NCI-H2196 treated with DMSO at 0.1 percent for 48 hours (cell line): ENCODE data around the gene KLHDC9.
A peak's percentile ranks its signal among the peaks of the same experiment; 100 is the strongest.
"Not testable (repeated sequence)": the region's sequence is repeated elsewhere in the genome, so short reads cannot be mapped to it uniquely, and the experiment has no call there.

Source experiments
- DNase-seq: peaks from one replicate; lab custom pipeline; 2025; ENCODE audit not compliant: unreplicated experiment; lab: John Stamatoyannopoulos, UW

Gene KLHDC9

GRCh38 chr1:161092621-161093028 is 5.5 kb upstream of the KLHDC9 start:
- DNase-seq: no peak

DNA sequence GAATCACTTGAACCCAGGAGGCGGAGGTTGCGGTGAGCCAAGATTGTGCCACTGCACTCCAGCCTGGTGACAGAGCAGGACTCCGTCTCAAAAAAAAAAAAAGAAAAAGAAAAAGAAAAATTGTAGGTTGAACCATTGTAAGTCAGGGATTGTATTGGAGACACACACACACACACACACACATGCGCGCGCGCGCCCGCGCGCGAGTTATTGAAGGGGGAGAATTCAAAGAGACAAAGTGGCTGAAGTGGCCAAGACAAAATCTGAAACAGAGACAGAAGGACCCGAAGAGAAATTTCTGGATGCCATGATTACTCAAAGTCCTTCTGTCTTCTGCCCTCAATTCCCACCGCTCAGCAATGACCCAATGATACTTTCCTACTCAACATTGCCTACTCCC is 3.7 kb upstream of the KLHDC9 start:
- DNase-seq: no peak

GRCh38 chr1:161095230-161095629 is 2.9 kb upstream of the KLHDC9 start:
- DNase-seq: no peak

DNA sequence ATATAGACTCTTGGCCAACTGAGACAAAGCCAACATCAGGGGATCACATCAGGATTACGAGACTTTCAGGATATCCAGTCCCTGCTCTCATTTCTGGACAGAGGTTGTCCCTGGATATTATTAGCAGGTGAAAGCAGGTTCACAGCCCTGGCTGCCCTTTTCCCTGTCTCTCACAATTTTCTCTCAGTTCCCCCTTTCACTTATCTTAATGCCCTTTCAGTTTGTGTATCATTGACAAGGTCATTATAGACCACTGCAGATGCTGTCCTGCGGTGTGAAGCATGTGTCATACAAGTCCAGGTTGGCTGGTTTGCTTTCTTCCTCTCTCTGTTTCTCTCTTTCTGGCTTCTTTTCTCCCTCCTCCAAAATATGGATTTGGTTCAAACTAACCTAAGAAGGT is 2.1 kb upstream of the KLHDC9 start:
- DNase-seq: no peak

DNA sequence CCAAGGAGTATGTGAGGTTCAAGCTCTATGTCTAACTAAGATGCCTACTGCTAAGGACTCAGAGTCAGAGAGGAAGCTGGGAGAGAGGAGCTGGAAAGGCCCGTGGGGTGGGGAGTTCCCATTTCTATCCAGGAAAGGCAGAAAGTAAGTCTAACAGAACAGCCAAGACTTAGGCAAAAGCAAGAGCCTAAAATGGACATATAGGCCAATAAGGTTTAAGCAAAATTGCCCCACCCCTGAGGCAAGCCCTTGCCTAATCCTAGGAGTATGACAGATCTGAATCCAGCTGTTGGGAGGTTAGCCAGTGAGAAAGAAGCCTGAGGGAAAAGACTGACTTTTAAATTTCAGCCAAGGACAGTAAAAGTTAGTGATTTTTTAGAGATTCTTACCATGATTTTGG is 1.6 kb upstream of the KLHDC9 start:
- DNase-seq: no peak

GRCh38 chr1:161099090-161099802 is 1.1 kb downstream of the KLHDC9 start:
- DNase-seq: no peak

GRCh38 chr1:161100556-161100955 is 2.4 kb downstream of the KLHDC9 start:
- no peak for DNase-seq

DNA sequence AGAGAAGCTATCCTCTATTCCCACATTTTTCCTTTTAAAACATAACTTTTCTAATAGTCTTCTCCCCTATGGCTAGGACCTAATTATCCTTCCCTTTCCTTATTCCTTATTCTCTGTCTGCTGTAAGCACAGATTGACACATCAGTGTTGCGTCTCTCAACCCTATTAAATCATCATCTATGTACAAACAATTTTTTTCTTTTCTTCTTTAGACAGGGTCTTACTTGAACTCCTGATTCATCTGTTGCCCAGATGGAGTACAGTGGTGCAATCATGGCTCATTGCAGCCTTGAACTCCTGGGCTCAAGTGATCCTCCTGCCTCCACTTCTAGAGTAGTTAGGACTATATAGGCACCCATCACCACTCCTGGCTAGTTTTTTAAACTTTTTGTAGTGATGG is 8.3 kb downstream of the KLHDC9 start:
- DNase-seq: no peak

DNA sequence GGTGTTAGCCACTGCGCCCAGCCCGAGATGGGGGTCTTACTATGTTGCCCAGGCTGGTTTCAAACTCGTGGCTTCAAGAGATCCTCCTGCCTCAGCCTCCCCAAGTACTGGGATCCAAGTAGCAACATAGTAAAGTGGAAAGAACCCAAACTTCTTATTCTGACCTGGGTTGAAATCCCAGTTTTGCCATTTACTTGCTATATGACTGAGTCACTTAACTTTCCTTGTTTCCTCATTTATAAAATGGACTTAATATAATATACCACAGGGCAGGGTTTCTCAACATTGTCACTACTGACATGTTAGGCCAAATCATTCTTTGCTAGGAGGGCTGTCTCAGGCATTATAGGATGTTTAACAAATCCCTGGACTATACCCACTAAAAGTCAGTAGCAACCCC is 13.0 kb downstream of the KLHDC9 start:
- DNase-seq: no peak

- no peak for DNase-seq
Observed at GRCh38 chr1:161111527-161111926, 13.4 kb downstream of the KLHDC9 start.

GRCh38 chr1:161113915-161114314 is 15.8 kb downstream of the KLHDC9 start:
- no peak for DNase-seq

DNA sequence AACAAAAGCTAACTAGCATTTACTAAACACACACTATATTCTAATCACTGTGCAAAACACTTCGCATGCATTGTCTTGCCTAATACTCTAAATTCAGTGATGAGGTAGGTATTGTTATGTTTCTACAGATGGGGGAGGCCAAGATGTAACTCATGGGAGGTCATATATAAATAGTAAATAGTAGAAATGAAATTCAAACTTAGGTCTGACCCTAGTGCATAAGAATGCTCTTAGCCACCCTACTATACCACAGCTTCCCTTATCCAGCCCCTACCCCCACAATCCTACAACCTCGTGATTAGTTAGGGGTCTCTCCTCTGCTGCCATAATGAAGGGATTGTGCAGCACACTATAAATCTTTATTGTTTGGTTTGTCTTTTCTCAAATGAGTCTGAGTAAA is 16.4 kb downstream of the KLHDC9 start:
- DNase-seq: no peak

GRCh38 chr1:161115132-161115711 is 17.1 kb downstream of the KLHDC9 start:
- DNase-seq: no peak

- DNase-seq: not testable (repeated sequence)
Observed at GRCh38 chr1:161115961-161116360, 17.8 kb downstream of the KLHDC9 start.

GRCh38 chr1:161117759-161118581 is 19.8 kb downstream of the KLHDC9 start, which contains the start of the genes NIT1 and PFDN2:
NIT1 (plus strand) TSS chr1:161118105; CDS start chr1:161118177, 72 bp downstream.
PFDN2 (minus strand) TSS chr1:161118037; CDS start chr1:161118026, 11 bp downstream.
- DNase-seq: peak; percentile 73

DNA sequence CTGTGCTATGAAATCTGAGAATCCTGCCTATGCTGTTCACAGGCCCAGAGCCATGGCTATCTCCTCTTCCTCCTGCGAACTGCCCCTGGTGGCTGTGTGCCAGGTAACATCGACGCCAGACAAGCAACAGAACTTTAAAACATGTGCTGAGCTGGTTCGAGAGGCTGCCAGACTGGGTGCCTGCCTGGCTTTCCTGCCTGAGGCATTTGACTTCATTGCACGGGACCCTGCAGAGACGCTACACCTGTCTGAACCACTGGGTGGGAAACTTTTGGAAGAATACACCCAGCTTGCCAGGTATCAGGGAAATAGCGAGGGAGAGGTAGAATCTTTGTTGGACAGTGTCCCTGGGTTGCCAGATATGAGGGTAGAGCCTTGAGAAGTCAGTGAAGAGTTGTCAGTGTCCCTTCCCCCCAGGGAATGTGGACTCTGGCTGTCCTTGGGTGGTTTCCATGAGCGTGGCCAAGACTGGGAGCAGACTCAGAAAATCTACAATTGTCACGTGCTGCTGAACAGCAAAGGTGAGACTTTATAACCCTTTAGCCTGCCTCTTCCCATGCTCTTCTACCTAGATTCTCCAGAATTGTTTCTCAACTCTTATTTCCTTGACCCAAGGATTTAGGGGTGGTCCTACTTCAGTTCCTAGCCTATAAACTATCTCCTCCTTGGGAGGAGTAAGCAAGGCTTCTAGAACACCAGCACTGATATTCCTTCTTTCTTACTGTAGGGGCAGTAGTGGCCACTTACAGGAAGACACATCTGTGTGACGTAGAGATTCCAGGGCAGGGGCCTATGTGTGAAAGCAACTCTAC is 21.1 kb downstream of the KLHDC9 start:
- DNase-seq: no peak

DNA sequence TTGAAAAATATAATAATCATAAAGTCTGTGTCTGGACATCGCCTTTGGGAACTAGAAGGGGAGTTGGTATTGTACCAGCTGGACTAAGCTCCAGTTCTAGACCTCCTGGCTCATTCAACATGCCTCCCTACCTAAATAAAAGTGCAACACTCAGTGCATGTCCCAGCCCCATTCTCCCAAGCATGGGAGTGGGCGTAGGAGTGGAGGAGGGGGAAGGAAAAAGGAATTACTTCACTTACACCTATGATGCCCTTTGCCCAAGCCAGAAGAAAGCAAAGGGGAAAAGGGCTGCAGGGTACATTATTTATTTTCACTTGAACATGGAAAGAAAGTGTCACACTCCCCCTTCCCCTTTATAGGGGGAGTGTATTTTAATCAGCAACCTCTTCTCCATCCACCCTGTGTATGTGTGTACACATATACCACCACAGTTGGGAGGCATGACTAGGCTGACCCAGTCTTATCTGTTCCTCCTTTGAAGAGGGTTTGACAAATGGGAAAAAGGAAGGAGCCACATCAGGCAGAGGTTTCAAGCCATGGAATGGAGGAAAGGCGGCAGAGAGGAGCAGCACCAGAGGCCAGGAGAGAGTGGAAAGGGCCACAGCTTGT is 23.0 kb downstream of the KLHDC9 start:
- DNase-seq: no peak

DNA sequence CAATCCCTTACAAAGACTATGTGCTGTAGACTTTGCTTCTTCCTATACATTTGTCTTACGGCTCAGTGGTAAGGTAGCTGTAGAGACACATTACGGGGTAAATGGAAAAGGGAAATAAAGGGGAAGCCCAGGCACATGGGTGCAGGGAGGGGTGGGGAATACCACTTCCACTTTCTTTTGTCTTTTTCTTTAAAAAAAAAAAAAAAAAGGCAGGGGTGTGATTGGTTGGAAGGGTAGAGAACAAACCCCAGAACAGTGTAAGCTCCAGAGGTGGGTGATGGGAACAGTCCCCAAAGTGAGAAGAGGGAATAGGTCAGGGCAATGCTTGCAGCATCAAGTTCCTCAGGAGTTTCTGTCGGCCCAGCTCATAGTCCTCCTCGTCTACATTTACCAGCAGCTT is 23.7 kb downstream of the KLHDC9 start:
- no peak for DNase-seq

- DNase-seq: no peak
Observed at GRCh38 chr1:161122967-161123366, 24.8 kb downstream of the KLHDC9 start.

DNA sequence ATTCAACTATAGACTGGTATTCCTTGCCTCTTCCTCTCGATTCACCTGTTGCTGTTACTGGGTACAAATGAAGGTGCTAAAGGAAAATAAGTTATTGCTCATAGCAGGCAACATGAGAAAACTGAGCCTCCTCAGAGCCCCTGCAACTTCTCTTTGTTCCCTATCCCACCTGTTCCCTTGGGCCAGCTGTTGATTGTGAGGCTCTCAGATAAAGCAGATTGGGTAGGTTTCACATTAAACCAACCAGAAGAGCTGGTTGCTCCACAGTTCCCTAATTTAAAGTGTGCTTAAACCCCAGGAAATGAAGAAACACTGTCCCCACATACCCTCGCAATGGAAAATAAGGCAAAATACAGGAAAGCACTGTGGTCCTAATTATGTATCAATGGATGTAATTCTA is 29.5 kb downstream of the KLHDC9 start:
- no peak for DNase-seq
